Skin of body (tissue), 2 donors: ENCODE results near the gene GPR78. TPM values are rescaled to one million over a fixed set of nuclear protein-coding genes. Genes with fewer than 3 reads are reported as not detected.

Experiments
- DNase-seq: peaks from one replicate; lab custom pipeline; 2025; lab: John Stamatoyannopoulos, UW
- total RNA-seq: library from RNA; depleted of rRNA; stranded (reverse); fragments of >200 nt; gene quantifications from one replicate; pipeline ENCODE4 v1.2.3, GENCODE V29; 2014

GPR78 gene
- total RNA-seq, 1 donor from 2014 or later, result 1.2 TPM

- no peak for DNase-seq
These were observed 5.6 kb downstream of the GPR78 start for GRCh38 chr4:8585721-8586212.

- DNase-seq, result no peak
These were observed 6.1 kb downstream of the GPR78 start for GRCh38 chr4:8586246-8586645.

DNA sequence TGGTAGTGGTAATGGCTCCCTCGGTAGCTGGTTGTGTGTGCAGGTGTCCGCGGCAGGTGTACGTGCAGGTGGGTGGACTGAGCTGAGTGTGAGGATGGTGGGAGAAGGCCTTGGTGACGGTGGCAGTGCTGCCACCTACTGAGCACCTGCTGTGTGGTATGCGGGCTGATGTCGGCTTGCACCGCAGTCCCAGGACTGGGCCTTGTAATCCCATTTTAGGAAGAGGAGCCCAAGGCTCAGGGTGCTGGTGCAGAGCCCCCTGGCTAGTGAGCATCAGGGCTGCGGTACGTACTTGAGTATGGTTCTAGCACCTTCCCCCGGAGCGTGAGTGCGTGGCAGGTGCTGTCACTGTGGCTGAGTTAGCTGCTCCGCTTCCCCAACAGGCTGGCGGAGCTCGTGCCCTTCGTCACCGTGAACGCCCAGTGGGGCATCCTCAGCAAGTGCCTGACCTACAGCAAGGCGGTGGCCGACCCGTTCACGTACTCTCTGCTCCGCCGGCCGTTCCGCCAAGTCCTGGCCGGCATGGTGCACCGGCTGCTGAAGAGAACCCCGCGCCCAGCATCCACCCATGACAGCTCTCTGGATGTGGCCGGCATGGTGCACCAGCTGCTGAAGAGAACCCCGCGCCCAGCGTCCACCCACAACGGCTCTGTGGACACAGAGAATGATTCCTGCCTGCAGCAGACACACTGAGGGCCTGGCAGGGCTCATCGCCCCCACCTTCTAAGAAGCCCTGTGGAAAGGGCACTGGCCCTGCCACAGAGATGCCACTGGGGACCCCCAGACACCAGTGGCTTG is 6.7 kb downstream of the GPR78 start:
- no peak for DNase-seq

- no peak for DNase-seq
These were observed 7.4 kb downstream of the GPR78 start for GRCh38 chr4:8587469-8588195.

GRCh38 chr4:8588196-8588470 is 7.9 kb downstream of the GPR78 start:
- DNase-seq, result no peak

GRCh38 chr4:8589336-8589735 is 9.1 kb downstream of the GPR78 start:
- no peak for DNase-seq

- DNase-seq, result peak; percentile 64
These were observed 9.8 kb downstream of the GPR78 start for GRCh38 chr4:8589823-8590545.

GRCh38 chr4:8590546-8590880 is 10.3 kb downstream of the GPR78 start:
- DNase-seq, result no peak

- DNase-seq, result no peak
These were observed 10.9 kb downstream of the GPR78 start for GRCh38 chr4:8591114-8591513.

- DNase-seq, result no peak
These were observed 11.6 kb downstream of the GPR78 start for GRCh38 chr4:8591626-8592365.

- no peak for DNase-seq
These were observed 12.4 kb downstream of the GPR78 start, which contains the start of gene CPZ for GRCh38 chr4:8592366-8593263. CPZ (plus strand) TSS chr4:8592765; CDS start chr4:8592834, 69 bp downstream.

DNA sequence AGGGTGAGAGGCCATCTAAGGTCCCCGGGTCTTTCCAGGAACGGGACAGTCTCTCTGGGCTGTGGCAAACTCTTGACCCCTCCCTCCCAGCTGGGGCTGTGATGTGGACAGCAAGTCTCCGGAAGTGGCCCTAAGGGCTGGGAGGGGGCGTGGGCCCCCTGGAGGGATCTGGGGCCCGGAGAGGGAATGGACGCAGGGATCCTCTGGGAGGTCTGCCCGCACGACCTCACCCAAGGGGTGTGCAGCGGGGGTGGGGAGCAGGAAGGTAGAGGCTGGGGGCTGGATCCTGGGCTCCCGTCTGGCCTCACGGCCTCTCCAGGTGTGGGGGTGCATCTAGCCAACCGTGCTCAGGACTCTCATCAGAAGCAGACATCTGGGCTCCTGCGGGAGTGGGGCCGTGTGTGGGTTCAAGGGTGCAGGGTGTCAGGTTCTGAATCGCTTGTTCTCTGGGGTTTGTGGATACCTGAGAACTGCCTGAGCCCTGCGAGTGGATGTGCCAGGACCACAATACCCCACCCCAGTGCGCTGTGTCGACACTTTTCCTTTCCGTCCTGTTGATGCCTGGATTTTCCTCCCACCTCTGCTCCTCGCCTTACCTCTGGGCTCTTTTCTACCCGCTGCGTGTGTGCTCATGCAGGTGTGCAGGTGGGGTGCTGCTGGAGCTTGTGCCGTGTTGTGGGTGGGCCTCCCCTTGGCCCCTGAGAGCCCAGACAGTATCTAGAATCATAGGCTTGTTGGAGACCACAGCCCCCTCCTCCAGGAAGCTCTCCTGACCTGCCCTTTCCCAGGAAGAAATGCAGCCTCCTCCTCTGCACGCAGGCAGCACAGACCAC is 13.3 kb downstream of the GPR78 start:
- DNase-seq, result no peak

DNA sequence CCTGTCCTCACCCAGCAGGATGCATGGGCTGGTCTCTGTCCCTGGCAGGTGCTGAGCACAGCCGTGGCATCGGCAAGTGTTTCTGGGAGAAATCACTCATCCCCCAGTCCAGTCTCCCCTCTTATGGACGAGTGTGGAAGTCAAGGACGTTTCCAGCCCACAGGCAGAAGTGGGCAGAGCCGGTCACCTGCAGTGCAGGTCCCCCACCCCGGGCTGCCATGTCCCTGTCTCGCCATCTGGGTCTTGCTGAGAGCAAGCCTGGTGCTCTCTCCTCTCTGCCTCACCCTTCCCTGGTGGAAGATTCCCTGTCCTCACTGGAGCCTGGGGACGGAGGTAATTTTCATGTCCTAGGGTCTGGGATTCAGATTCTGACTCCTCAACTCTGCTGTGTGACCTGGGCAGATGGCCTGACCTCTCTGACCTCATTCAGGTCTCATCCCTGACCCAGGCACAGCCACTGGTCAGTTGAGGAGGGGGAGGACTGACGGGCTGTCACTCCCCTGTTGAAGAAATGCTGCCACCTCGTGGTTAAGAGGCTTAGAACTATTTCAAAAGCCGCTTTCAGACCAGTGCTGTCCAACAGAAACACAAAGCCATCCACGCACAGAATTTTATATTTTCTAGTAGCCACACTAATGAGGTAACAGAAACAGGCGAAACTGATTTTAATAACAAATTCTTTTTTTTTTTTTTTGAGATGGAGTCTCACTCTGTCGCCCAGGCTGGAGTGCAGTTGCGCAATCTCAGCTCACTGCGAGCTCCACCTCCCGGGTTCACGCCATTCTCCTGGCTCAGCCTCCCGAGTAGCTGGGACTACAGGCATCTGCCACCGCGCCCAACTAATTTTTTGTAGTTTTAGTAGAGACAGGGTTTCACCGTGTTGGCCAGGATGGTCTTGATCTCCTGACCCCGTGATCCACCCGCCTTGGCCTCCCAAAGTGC is 14.2 kb downstream of the GPR78 start:
- peak; percentile 22 for DNase-seq

DNA sequence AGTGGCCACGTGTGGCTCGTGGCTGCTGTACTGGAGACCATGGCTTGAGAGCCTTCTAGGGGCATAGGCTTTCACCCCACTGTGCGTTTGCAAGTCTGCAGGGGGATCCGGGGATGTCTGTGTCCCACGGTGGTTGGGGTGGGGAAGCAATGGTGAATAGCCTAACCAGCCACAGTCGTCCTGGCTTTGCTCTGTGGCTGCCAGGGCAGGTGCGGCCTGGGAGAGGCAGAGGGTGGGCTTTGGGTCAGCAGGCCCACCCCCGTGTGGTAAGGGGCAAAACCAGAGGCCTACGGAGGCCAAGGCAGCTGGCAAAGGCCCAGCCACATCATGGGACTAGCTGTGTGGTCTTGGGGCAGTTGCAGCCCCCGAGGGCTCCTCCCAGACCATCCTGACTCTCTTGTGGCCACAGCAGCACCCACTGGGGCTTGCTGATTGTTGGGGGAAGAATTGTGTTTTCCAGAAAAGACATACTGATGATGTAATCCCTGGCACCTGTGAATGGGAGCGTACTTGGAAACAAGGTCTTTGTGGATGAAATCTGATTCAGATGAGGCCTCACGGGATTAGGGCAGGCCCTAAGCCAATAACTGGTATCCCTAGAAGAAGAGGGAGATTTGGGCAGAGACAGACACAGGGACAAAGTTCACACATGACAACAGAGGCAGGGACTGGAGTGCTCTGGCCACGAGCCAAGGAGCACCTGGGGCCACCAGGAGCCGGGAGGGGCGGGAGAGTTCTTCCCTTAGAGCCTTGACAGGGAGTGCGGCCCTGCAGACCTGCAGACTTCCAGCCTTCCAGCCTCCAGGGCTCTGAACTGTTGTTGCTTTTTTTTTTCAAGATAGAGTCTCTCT is 15.3 kb downstream of the GPR78 start:
- no peak for DNase-seq

GRCh38 chr4:8596891-8597290 is 16.7 kb downstream of the GPR78 start:
- DNase-seq, result no peak

- DNase-seq, result no peak
These were observed 17.1 kb downstream of the GPR78 start for GRCh38 chr4:8597319-8597718.

GRCh38 chr4:8597791-8598190 is 17.6 kb downstream of the GPR78 start:
- no peak for DNase-seq
